HCT116 (cell line): ENCODE results near the gene SLMAP. TPM values are rescaled to one million over a fixed set of nuclear protein-coding genes. Genes with fewer than 3 reads are reported as not detected.

ENCODE experiments used
- ATAC-seq: fragments of 200-7000 bp; cut with Tn5 transposase; 2 replicates; pipeline ENCODE4 v1.9.1; 2020; ENCODE audit warnings: mild to moderate bottlenecking, moderate library complexity
- BruUV-seq: library from RNA; stranded (reverse); fragments of 400-500 nt; replicated peaks from 2 replicates; lab custom pipeline; 2021; lab: Mats Ljungman, UMichigan
- CTCF ChIA-PET: fragments of 300-600 bp; sonication (Branson Sonifier 250); formaldehyde crosslinking; loops from one replicate; lab custom pipeline; 2021; ENCODE audit warnings: antibody characterized with exemption; lab: Charles Lee
- POLR2A ChIA-PET: fragments of 300-600, 350-600 bp; sonication (Branson Sonifier 250); formaldehyde crosslinking; loops from one replicate; lab custom pipeline; 2021; ENCODE audit warnings: antibody characterized with exemption; lab: Charles Lee
- RAD21 ChIA-PET, 2 experiments: fragments of 300-600 bp; sonication (Branson Sonifier 250); formaldehyde crosslinking; loops; one replicate each; lab custom pipeline; 2023; ENCODE audit warnings: low total read pairs in 2 of 2; ENCODE audit not compliant: uncharacterized antibody in 2 of 2, unreplicated experiment in 2 of 2, low non-redundant PET in 1 of 2; lab: Charles Lee
- DNase-seq: peaks from one replicate; pipeline ENCODE4 v3.0.0-alpha.2; 2010; ENCODE audit warnings: low read depth, low spot score
- H2AFZ ChIP-seq: fragments of 200-600 bp; shearing (Covaris generic), sonication (generic); 2 replicates; pipeline ENCODE4 v1.6.1; 2017; ENCODE audit warnings: low read depth, mixed run types, mixed read lengths, antibody characterized with exemption, low read length; ENCODE audit not compliant: poor library complexity, severe bottlenecking
- H3K27ac ChIP-seq: 2 replicates; pipeline ENCODE4 v1.5.1; 2012; ENCODE audit warnings: low read depth, low read length
- H3K27me3 ChIP-seq: fragments of 200-600 bp; sonication (generic); 2 replicates; pipeline ENCODE4 v1.6.1; 2016; ENCODE audit warnings: mixed run types, low read length, mixed read lengths; ENCODE audit not compliant: insufficient read depth
- H3K36me3 ChIP-seq, 2 experiments: fragments of 200-500 bp in 1 of 2; fragments of 200-600 bp in 1 of 2; sonication (Bioruptor generic) in 1 of 2; sonication (generic) in 1 of 2; 2 replicates each; pipeline versions ENCODE4 v1.5.1 to v1.6.1; 2014 to 2016; ENCODE audit warnings: low read length in 2 of 2, inconsistent platforms in 1 of 2, mixed read lengths in 1 of 2, mixed run types in 1 of 2; ENCODE audit not compliant: insufficient read depth in 2 of 2, control insufficient read depth in 1 of 2
- H3K4me1 ChIP-seq, 2 experiments: fragments of 200-600 bp in 1 of 2; sonication (generic) in 1 of 2; 2 replicates each; pipeline versions ENCODE4 v1.5.1 to v1.6.1; 2012 to 2017; ENCODE audit warnings: low read length in 2 of 2, inconsistent platforms in 1 of 2, mild to moderate bottlenecking in 1 of 2, mixed read lengths in 1 of 2, mixed run types in 1 of 2, moderate library complexity in 1 of 2; ENCODE audit not compliant: insufficient read depth in 2 of 2, control insufficient read depth in 1 of 2
- H3K4me2 ChIP-seq: fragments of 200-600 bp; sonication (generic); 2 replicates; pipeline ENCODE4 v1.6.1; 2017; ENCODE audit warnings: mixed run types, low read length, mixed read lengths
- H3K4me3 ChIP-seq, 2 experiments: fragments of 200-600 bp in 1 of 2; sonication (generic) in 1 of 2; replicated peaks in 1 of 2; 2 replicates each; pipeline ENCODE4 v1.5.1; 2011 to 2016; ENCODE audit warnings: low read length in 2 of 2, control low read depth in 1 of 2, low read depth in 1 of 2, mild to moderate bottlenecking in 1 of 2, mixed read lengths in 1 of 2, mixed run types in 1 of 2
- H3K79me2 ChIP-seq: fragments of 200-600 bp; sonication (generic); 2 replicates; pipeline ENCODE4 v1.6.1; 2017; ENCODE audit warnings: mild to moderate bottlenecking, mixed run types, low read length, moderate library complexity, mixed read lengths; ENCODE audit not compliant: insufficient read depth
- H3K9ac ChIP-seq: fragments of 200-600 bp; sonication (generic); 2 replicates; pipeline ENCODE4 v1.6.1; 2016; ENCODE audit warnings: low read length, mixed read lengths
- H3K9me2 ChIP-seq: fragments of 200-600 bp; sonication (generic), shearing (Covaris generic); 2 replicates; pipeline ENCODE4 v1.6.1; 2017; ENCODE audit warnings: mixed run types, mild to moderate bottlenecking, moderate library complexity; ENCODE audit not compliant: insufficient read depth
- H3K9me3 ChIP-seq, 2 experiments: fragments of 200-500 bp in 1 of 2; fragments of 200-600 bp in 1 of 2; sonication (Bioruptor generic) in 1 of 2; sonication (generic) in 1 of 2; 2 replicates each; pipeline ENCODE4 v1.6.1; 2014 to 2017; ENCODE audit warnings: low read length in 2 of 2, mixed read lengths in 2 of 2, inconsistent platforms in 1 of 2, low read depth in 1 of 2, mild to moderate bottlenecking in 1 of 2, mixed run types in 1 of 2, moderate library complexity in 1 of 2; ENCODE audit not compliant: control insufficient read depth in 1 of 2, insufficient read depth in 1 of 2
- H4K20me1 ChIP-seq: fragments of 200-600 bp; sonication (generic), shearing (Covaris generic); 2 replicates; pipeline ENCODE4 v1.6.1; 2017; ENCODE audit warnings: mixed run types, mild to moderate bottlenecking, moderate library complexity; ENCODE audit not compliant: insufficient read depth
- CBX3 ChIP-seq: IDR thresholded peaks from 2 replicates; pipeline ENCODE4 v1.6.1; 2012; ENCODE audit warnings: low read depth
- CEBPB ChIP-seq: IDR thresholded peaks from 2 replicates; pipeline ENCODE4 v1.6.1; 2012; ENCODE audit warnings: low read depth
- ELF1 ChIP-seq: IDR thresholded peaks from 2 replicates; pipeline ENCODE4 v1.6.1; 2012; ENCODE audit warnings: low read depth, borderline replicate concordance
- EZH2 ChIP-seq: fragments of 200-600 bp; sonication (generic); IDR thresholded peaks from 2 replicates; pipeline ENCODE4 v1.6.1; 2017; ENCODE audit warnings: antibody characterized with exemption, mixed run types
- EZH2phosphoT487 ChIP-seq: fragments of 200-600 bp; IDR thresholded peaks from 2 replicates; pipeline ENCODE4 v1.6.1; 2018; ENCODE audit warnings: antibody characterized with exemption, borderline replicate concordance
- FOSL1 ChIP-seq: IDR thresholded peaks from 2 replicates; pipeline ENCODE4 v1.6.1; 2012; ENCODE audit warnings: low read depth
- POLR2AphosphoS5 ChIP-seq: IDR thresholded peaks from 2 replicates; pipeline ENCODE4 v1.6.1; 2011; ENCODE audit warnings: mild to moderate bottlenecking, low read depth, low read length, moderate library complexity
- RAD21 ChIP-seq: IDR thresholded peaks from 2 replicates; pipeline ENCODE4 v1.6.1; 2012; ENCODE audit warnings: low read depth, mild to moderate bottlenecking
- SP1 ChIP-seq: IDR thresholded peaks from 2 replicates; pipeline ENCODE4 v1.6.1; 2012; ENCODE audit warnings: low read depth
- SRF ChIP-seq: IDR thresholded peaks from 2 replicates; pipeline ENCODE4 v1.6.1; 2012; ENCODE audit warnings: low read depth
- TCF7L2 ChIP-seq: IDR thresholded peaks from 2 replicates; pipeline ENCODE4 v1.7.0; 2011; ENCODE audit warnings: borderline replicate concordance, inconsistent platforms; ENCODE audit not compliant: insufficient read depth, insufficient read length; ENCODE audit errors: extremely low read depth
- YY1 ChIP-seq: IDR thresholded peaks from 2 replicates; pipeline ENCODE4 v1.6.1; 2011; ENCODE audit warnings: low read length, low read depth, moderate library complexity, mild to moderate bottlenecking; ENCODE audit not compliant: insufficient replicate concordance; ENCODE audit errors: extremely low read depth
- ZFX ChIP-seq: fragments of 450-650 bp; IDR thresholded peaks from 2 replicates; pipeline ENCODE4 v1.6.1; 2017
- ZNF274 ChIP-seq: fragments of 200-500 bp; sonication (Bioruptor generic); IDR thresholded peaks from 2 replicates; pipeline ENCODE4 v1.6.1; 2014; ENCODE audit warnings: mild to moderate bottlenecking, low read depth, low read length, inconsistent platforms
- intact Hi-C: fragments of 100-400 bp; cut with micrococcal nuclease; formaldehyde crosslinking; loops from 2 replicates; pipeline ENCODE4 v1.10.0; 2022
- total RNA-seq: library from RNA; stranded (reverse); gene quantifications from one replicate; pipeline ENCODE4 v1.2.1, GENCODE V29; 2021; ENCODE audit not compliant: unreplicated experiment
- TF ChIP-seq, protein P1 (sequence below): IDR thresholded peaks from 2 replicates; pipeline ENCODE4 v1.6.1; 2012
- TF ChIP-seq, protein P2 (sequence below): IDR thresholded peaks from 2 replicates; pipeline ENCODE4 v1.6.1; 2012; ENCODE audit warnings: low read depth
- TF ChIP-seq, protein P3 (sequence below): IDR thresholded peaks from 2 replicates; pipeline ENCODE4 v1.6.1; 2012
- TF ChIP-seq, protein P4 (sequence below): IDR thresholded peaks from 2 replicates; pipeline ENCODE4 v1.6.1; 2011; ENCODE audit warnings: mild to moderate bottlenecking, low read length, moderate library complexity; ENCODE audit not compliant: insufficient replicate concordance; ENCODE audit errors: extremely low read depth

SLMAP gene
- total RNA-seq, 1 experiment from 2014 or later: 81.0 TPM

DNA sequence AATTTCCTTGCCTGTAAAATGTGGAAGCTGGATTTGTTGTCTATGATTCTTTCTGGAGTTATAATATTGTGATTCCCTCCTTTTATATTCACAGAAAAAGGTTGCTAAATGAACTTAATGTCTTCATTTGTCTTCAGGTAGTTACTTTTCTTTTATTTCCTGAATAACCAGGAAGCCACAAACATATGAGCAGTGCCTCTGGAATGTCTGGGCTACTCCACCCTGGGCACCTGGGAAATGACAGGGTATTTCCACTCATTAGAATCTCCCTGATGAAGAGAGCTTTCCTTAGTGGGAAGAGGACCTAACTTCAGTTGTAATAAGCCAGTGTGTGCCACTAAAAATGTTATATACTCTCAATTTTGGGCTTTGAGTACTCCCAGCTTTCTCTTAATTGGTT is 3.8 kb upstream of the SLMAP start (continued):
- TF ChIP-seq CEBPB (peak; percentile 67; the same call in 1 of the 2 replicates), ELF1 (peak; percentile 38; the same call in 1 of the 2 replicates)

DNA sequence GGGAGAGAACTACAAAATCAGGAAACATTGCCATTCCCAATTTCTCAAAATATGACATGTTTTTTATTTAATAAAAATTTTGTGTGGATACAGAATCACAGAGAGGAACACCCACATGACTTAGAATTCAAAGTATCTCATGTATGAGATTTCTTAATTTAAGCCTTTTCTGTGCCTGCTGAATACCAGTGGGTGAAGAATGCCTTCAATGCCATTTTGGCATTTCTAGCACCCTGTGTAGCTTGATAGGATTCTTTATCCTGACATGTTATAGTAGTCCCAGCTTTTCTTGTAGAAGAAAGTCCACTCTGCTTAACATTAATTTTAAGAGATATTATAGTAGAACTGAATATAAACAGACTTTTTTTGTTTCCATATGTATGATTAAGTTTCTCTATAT is 3.1 kb upstream of the SLMAP start:
- Histone ChIP-seq H3K27me3 (no peaks in the 10 kb centered on the region), H3K4me1 (peaks cover 34 to 73% of the 10 kb centered on the region in 2 experiments), H3K4me3 (peak overlapping the region in 1 of 2 experiments; percentile 48; a peak in 1 of 4 replicates), H3K9me3 (no peaks in the 10 kb centered on the region), H3K36me3 (peaks cover under 1 to 6% of the 10 kb centered on the region in 2 experiments; a peak in 2 of 4 replicates), H2AFZ (no peak overlapping the region), H3K79me2 (peaks cover 19% of the 10 kb centered on the region), H3K27ac (peak overlapping the region; percentile 77; the same call in 1 of the 2 replicates), H3K9ac (peak overlapping the region; percentile 70), H3K4me2 (peak overlapping the region; percentile 73), H4K20me1 (no peaks in the 10 kb centered on the region), H3K9me2 (no peaks in the 10 kb centered on the region)
- POLR2A ChIA-PET: interaction anchor here (1.7 kb wide), 1 partner anchor 60 kb away, joined by 4 read pairs; the partner anchor contains the start of gene DENND6A
- TF ChIP-seq ZFX: no peak
- TF ChIP-seq EZH2phosphoT487: no peak
- no peak for TF ChIP-seq CEBPB
- TF ChIP-seq, protein P1, sequence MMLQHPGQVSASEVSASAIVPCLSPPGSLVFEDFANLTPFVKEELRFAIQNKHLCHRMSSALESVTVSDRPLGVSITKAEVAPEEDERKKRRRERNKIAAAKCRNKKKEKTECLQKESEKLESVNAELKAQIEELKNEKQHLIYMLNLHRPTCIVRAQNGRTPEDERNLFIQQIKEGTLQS: no peak
- no peak for TF ChIP-seq CBX3
- TF ChIP-seq, protein P2, sequence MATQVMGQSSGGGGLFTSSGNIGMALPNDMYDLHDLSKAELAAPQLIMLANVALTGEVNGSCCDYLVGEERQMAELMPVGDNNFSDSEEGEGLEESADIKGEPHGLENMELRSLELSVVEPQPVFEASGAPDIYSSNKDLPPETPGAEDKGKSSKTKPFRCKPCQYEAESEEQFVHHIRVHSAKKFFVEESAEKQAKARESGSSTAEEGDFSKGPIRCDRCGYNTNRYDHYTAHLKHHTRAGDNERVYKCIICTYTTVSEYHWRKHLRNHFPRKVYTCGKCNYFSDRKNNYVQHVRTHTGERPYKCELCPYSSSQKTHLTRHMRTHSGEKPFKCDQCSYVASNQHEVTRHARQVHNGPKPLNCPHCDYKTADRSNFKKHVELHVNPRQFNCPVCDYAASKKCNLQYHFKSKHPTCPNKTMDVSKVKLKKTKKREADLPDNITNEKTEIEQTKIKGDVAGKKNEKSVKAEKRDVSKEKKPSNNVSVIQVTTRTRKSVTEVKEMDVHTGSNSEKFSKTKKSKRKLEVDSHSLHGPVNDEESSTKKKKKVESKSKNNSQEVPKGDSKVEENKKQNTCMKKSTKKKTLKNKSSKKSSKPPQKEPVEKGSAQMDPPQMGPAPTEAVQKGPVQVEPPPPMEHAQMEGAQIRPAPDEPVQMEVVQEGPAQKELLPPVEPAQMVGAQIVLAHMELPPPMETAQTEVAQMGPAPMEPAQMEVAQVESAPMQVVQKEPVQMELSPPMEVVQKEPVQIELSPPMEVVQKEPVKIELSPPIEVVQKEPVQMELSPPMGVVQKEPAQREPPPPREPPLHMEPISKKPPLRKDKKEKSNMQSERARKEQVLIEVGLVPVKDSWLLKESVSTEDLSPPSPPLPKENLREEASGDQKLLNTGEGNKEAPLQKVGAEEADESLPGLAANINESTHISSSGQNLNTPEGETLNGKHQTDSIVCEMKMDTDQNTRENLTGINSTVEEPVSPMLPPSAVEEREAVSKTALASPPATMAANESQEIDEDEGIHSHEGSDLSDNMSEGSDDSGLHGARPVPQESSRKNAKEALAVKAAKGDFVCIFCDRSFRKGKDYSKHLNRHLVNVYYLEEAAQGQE: no peak
- no peak for TF ChIP-seq POLR2AphosphoS5
- no peak for TF ChIP-seq SP1
- TF ChIP-seq SRF: no peak
- no peak for TF ChIP-seq FOSL1
- TF ChIP-seq RAD21: no peak
- TF ChIP-seq ZNF274: no peak
- no peak for TF ChIP-seq ELF1
- TF ChIP-seq, protein P3, sequence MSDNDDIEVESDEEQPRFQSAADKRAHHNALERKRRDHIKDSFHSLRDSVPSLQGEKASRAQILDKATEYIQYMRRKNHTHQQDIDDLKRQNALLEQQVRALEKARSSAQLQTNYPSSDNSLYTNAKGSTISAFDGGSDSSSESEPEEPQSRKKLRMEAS: no peak
- TF ChIP-seq YY1: no peak
- TF ChIP-seq TCF7L2: no peak
- TF ChIP-seq EZH2: no peak
- TF ChIP-seq, protein P4, sequence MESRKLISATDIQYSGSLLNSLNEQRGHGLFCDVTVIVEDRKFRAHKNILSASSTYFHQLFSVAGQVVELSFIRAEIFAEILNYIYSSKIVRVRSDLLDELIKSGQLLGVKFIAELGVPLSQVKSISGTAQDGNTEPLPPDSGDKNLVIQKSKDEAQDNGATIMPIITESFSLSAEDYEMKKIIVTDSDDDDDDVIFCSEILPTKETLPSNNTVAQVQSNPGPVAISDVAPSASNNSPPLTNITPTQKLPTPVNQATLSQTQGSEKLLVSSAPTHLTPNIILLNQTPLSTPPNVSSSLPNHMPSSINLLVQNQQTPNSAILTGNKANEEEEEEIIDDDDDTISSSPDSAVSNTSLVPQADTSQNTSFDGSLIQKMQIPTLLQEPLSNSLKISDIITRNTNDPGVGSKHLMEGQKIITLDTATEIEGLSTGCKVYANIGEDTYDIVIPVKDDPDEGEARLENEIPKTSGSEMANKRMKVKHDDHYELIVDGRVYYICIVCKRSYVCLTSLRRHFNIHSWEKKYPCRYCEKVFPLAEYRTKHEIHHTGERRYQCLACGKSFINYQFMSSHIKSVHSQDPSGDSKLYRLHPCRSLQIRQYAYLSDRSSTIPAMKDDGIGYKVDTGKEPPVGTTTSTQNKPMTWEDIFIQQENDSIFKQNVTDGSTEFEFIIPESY: no peak
- BruUV-seq: no TSS peak
- no peak for ATAC-seq
- RAD21 ChIA-PET: no interaction called here
- CTCF ChIA-PET: no interaction called here
- no peak for DNase-seq
- intact Hi-C loops: no loop called here
